ENCODE data around the gene ATP6V1G1.

GRCh38 chr9:114608525-114608796, 20.9 kb downstream of the ATP6V1G1 start:
- TF ChIP-seq CTCF (IDR thresholded peaks at IDR 0.05; ENCODE audit: poor library complexity) (no peak), EZH2phosphoT487 (IDR thresholded peaks at IDR 0.05; ENCODE audit: low read depth, severe bottlenecking, unreplicated experiment) (no peak)

Data from hepatocyte (in vitro differentiated cells).